Sciatic nerve (tissue), 2 donors: ENCODE data around the gene AURKB. TPM values are rescaled to one million over a fixed set of nuclear protein-coding genes. Genes with fewer than 3 reads are reported as not detected.
"Not testable (repeated sequence)": the region's sequence is repeated elsewhere in the genome, so short reads cannot be mapped to it uniquely, and the experiment has no call there.

Experiments
- ATAC-seq: fragments of 200-7000 bp; cut with Tn5 transposase; one replicate; pipeline ENCODE4 v1.9.1; 2020; ENCODE audit warnings: mild to moderate bottlenecking, moderate library complexity
- DNase-seq: peaks from one replicate; pipeline ENCODE4 v3.0.0-alpha.2; 2020; ENCODE audit warnings: low spot score
- intact Hi-C: fragments of 100-400 bp; cut with DNase I; formaldehyde crosslinking; loops from one replicate; pipeline ENCODE4 v1.14.2; 2022
- total RNA-seq: library from RNA; stranded (reverse); fragmentation: NEBNext Ultra II Directional; extraction: Animal tissue kit (Norgen Biotek cat#: 25700); gene quantifications from one replicate; pipeline ENCODE4 v1.2.1, GENCODE V29; 2021
- donor health status: DM: no; HTN: no; CAD: no.
- donor health status: DM: no; HTN: no; CAD: no.

AURKB gene
- 48.5 TPM for total RNA-seq

- DNase-seq (peak; percentile 97), ATAC-seq (peak; percentile 99)
- intact Hi-C loops, result no loop called here
These were observed at the start of gene AURKB for GRCh38 chr17:8209907-8210760. Gene AURKB (minus strand): TSS chr17:8210575. CDS start chr17:8210224, 351 bp downstream.

GRCh38 chr17:8257801-8258200 is 47.4 kb upstream of the AURKB start:
- no peak for DNase-seq
- intact Hi-C loops, result no loop called here
- ATAC-seq, result no peak

- ATAC-seq (no peak), DNase-seq (no peak)
- intact Hi-C loops, result no loop called here
These were observed 46.3 kb upstream of the AURKB start for GRCh38 chr17:8256691-8257090.

- intact Hi-C loops, result no loop called here
- no peak for ATAC-seq
- DNase-seq, result no peak
These were observed 45.9 kb upstream of the AURKB start for GRCh38 chr17:8256291-8256690.

GRCh38 chr17:8255499-8255898 is 45.1 kb upstream of the AURKB start:
- no peak for ATAC-seq
- intact Hi-C loops, result no loop called here
- no peak for DNase-seq

GRCh38 chr17:8254881-8255280 is 44.5 kb upstream of the AURKB start:
- intact Hi-C loops, result no loop called here
- ATAC-seq (no peak), DNase-seq (no peak)

- ATAC-seq, result no peak
- intact Hi-C loops, result no loop called here
- no peak for DNase-seq
These were observed 43.4 kb upstream of the AURKB start for GRCh38 chr17:8253801-8254200.

- ATAC-seq, intact Hi-C loops, DNase-seq: not testable (repeated sequence)
These were observed 41.0 kb upstream of the AURKB start for GRCh38 chr17:8251411-8251810.

GRCh38 chr17:8249621-8250500 is 39.5 kb upstream of the AURKB start:
- intact Hi-C loops, result no loop called here
- DNase-seq (no peak), ATAC-seq (no peak)

GRCh38 chr17:8248751-8249607 is 38.6 kb upstream of the AURKB start, which contains the start of gene PFAS:
Gene PFAS (plus strand): TSS chr17:8249289. CDS start chr17:8253938, 4,649 bp downstream.
- DNase-seq (peak; percentile 98), ATAC-seq (peak; percentile 90)
- intact Hi-C loops, result no loop called here

GRCh38 chr17:8244768-8245167 is 34.4 kb upstream of the AURKB start:
- ATAC-seq (no peak), DNase-seq (no peak)
- intact Hi-C loops, result no loop called here

- intact Hi-C loops, result no loop called here
- ATAC-seq, result no peak
- DNase-seq, result no peak
These were observed 33.5 kb upstream of the AURKB start for GRCh38 chr17:8243827-8244226.

GRCh38 chr17:8237886-8238285 is 27.5 kb upstream of the AURKB start:
- DNase-seq (no peak), ATAC-seq (no peak)
- intact Hi-C loops, result no loop called here

GRCh38 chr17:8237175-8237574 is 26.8 kb upstream of the AURKB start:
- intact Hi-C loops, result no loop called here
- DNase-seq (no peak), ATAC-seq (no peak)

- intact Hi-C loops, result no loop called here
- no peak for ATAC-seq
- no peak for DNase-seq
These were observed 25.3 kb upstream of the AURKB start for GRCh38 chr17:8235676-8236075.

- ATAC-seq (no peak), DNase-seq (no peak)
- intact Hi-C loops, result no loop called here
These were observed 24.2 kb upstream of the AURKB start for GRCh38 chr17:8234361-8235270.

- intact Hi-C loops, result no loop called here
- ATAC-seq, result no peak
- no peak for DNase-seq
These were observed 21.3 kb upstream of the AURKB start for GRCh38 chr17:8231701-8232100.

- no peak for DNase-seq
- no peak for ATAC-seq
- intact Hi-C loops, result no loop called here
These were observed 16.8 kb upstream of the AURKB start for GRCh38 chr17:8227238-8227581.
